Keratinocyte (primary cell): Measurements from ENCODE around the gene NTN5.

ENCODE experiments used
- EZH2 ChIP-seq: IDR thresholded peaks from one replicate; pipeline ENCODE4 v1.6.1; 2012; ENCODE audit warnings: inconsistent platforms, mild to moderate bottlenecking, low read length, moderate library complexity
- TF ChIP-seq, protein P1 (sequence below), 3 experiments: IDR thresholded peaks in 1 of 3; conservative IDR thresholded peaks in 1 of 3; optimal IDR thresholded peaks in 1 of 3; 2 replicates in 2 of 3; 3 replicates in 1 of 3; pipeline versions ENCODE3 to v1.5.1; 2011; ENCODE audit warnings: low read length in 3 of 3, mild to moderate bottlenecking in 3 of 3, moderate library complexity in 2 of 3, control low read depth in 1 of 3, inconsistent platforms in 1 of 3; ENCODE audit not compliant: insufficient read depth in 2 of 3; ENCODE audit errors: extremely low read depth in 1 of 3

DNA sequence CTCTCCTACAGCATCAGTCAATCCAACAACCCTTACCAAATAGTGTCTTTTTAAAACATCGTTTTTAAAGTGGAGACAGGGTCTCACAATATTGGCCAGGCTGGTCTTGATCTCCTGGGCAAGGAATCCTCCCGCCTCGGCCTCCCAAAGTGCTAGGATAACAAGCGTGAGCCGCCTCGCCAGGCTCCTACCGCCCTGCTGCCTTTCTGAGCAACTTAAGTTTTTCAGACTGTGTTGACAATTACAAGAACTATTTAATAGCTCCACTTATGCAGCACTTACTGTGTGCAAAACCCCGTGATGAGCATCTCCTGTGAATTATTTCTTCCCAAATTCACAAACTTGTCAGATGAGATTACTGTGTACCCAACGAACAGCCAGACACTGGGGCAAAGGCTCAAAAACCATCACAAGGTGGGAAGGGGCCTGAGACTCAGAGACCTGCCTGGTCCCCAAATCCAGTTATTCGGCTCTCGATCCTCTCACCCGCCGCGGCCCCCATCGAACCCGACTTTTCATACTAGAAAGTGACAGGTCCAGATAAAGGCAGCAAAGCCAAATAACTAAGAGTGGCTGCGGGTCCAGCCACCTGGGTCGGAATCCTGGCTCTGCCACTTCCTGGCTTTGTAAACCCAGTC is 54.4 kb downstream of the NTN5 start:
- TF ChIP-seq EZH2, result no peak
- TF ChIP-seq, protein P1, sequence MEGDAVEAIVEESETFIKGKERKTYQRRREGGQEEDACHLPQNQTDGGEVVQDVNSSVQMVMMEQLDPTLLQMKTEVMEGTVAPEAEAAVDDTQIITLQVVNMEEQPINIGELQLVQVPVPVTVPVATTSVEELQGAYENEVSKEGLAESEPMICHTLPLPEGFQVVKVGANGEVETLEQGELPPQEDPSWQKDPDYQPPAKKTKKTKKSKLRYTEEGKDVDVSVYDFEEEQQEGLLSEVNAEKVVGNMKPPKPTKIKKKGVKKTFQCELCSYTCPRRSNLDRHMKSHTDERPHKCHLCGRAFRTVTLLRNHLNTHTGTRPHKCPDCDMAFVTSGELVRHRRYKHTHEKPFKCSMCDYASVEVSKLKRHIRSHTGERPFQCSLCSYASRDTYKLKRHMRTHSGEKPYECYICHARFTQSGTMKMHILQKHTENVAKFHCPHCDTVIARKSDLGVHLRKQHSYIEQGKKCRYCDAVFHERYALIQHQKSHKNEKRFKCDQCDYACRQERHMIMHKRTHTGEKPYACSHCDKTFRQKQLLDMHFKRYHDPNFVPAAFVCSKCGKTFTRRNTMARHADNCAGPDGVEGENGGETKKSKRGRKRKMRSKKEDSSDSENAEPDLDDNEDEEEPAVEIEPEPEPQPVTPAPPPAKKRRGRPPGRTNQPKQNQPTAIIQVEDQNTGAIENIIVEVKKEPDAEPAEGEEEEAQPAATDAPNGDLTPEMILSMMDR (optimal IDR thresholded peaks at IDR 0.05 in 1 of 3, IDR thresholded peaks at IDR 0.05 in 1 of 3, conservative IDR thresholded peaks at IDR 0.05 in 1 of 3; ENCODE audit: extremely low read depth in 1 of 3, insufficient read depth in 2 of 3, low read length in 3 of 3), result no peak
